Lower leg skin (tissue), 3 donors: ENCODE measurements around the gene POU2AF1.

Source experiments
- CTCF ChIP-seq, 3 donors: fragments of 450-650 bp; IDR thresholded peaks; one replicate each; pipeline ENCODE4 v1.5.1; 2016; ENCODE audit warnings: antibody characterized with exemption in 3 of 3, mild to moderate bottlenecking in 3 of 3, moderate library complexity in 2 of 3
- POLR2A ChIP-seq, 2 donors: fragments of 450-650 bp; IDR thresholded peaks; one replicate each; pipeline ENCODE4 v1.6.1; 2016 to 2017; ENCODE audit warnings: antibody characterized with exemption in 2 of 2, mild to moderate bottlenecking in 1 of 2, moderate library complexity in 1 of 2

- no peak for TF ChIP-seq CTCF (IDR thresholded peaks at IDR 0.05)
- no peak for TF ChIP-seq POLR2A (IDR thresholded peaks at IDR 0.05)
Observed at GRCh38 chr11:111339758-111340388, 39.2 kb downstream of the POU2AF1 start.
